ENCODE results near the gene ZNF629.

DNA sequence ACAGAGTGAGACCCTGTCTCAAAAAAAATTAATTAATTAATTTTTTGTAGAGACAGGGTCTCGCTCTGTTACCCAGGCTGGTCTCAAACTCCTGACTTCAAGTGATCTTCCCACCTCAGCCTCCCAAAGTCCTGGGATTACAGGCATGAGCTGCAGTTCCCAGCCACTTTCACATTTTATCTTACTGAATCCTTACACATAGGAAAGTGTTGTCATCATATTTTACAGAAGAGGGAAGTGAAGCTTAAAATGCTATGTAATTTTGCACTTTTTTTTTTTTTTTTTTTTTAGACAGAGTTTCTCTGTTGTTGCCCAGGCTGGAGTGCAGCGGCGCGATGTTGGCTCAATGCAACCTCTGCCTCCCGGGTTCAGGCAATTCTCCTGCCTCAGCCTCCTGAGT lies 21.1 kb upstream of the ZNF629 start:
- TF ChIP-seq, protein P1, sequence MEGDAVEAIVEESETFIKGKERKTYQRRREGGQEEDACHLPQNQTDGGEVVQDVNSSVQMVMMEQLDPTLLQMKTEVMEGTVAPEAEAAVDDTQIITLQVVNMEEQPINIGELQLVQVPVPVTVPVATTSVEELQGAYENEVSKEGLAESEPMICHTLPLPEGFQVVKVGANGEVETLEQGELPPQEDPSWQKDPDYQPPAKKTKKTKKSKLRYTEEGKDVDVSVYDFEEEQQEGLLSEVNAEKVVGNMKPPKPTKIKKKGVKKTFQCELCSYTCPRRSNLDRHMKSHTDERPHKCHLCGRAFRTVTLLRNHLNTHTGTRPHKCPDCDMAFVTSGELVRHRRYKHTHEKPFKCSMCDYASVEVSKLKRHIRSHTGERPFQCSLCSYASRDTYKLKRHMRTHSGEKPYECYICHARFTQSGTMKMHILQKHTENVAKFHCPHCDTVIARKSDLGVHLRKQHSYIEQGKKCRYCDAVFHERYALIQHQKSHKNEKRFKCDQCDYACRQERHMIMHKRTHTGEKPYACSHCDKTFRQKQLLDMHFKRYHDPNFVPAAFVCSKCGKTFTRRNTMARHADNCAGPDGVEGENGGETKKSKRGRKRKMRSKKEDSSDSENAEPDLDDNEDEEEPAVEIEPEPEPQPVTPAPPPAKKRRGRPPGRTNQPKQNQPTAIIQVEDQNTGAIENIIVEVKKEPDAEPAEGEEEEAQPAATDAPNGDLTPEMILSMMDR (conservative IDR thresholded peaks at IDR 0.05; ENCODE audit: low read depth in 2 of 2) = no peak
- no peak for TF ChIP-seq EZH2phosphoT487 (IDR thresholded peaks at IDR 0.05; ENCODE audit: unreplicated experiment)
- TF ChIP-seq EZH2 (IDR thresholded peaks at IDR 0.05; ENCODE audit: low read depth, unreplicated experiment) = no peak
- TF ChIP-seq, protein P2, sequence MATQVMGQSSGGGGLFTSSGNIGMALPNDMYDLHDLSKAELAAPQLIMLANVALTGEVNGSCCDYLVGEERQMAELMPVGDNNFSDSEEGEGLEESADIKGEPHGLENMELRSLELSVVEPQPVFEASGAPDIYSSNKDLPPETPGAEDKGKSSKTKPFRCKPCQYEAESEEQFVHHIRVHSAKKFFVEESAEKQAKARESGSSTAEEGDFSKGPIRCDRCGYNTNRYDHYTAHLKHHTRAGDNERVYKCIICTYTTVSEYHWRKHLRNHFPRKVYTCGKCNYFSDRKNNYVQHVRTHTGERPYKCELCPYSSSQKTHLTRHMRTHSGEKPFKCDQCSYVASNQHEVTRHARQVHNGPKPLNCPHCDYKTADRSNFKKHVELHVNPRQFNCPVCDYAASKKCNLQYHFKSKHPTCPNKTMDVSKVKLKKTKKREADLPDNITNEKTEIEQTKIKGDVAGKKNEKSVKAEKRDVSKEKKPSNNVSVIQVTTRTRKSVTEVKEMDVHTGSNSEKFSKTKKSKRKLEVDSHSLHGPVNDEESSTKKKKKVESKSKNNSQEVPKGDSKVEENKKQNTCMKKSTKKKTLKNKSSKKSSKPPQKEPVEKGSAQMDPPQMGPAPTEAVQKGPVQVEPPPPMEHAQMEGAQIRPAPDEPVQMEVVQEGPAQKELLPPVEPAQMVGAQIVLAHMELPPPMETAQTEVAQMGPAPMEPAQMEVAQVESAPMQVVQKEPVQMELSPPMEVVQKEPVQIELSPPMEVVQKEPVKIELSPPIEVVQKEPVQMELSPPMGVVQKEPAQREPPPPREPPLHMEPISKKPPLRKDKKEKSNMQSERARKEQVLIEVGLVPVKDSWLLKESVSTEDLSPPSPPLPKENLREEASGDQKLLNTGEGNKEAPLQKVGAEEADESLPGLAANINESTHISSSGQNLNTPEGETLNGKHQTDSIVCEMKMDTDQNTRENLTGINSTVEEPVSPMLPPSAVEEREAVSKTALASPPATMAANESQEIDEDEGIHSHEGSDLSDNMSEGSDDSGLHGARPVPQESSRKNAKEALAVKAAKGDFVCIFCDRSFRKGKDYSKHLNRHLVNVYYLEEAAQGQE (IDR thresholded peaks at IDR 0.05; ENCODE audit: unreplicated experiment) = no peak
- TF ChIP-seq POLR2AphosphoS5 (IDR thresholded peaks at IDR 0.05; ENCODE audit: low read depth) = no peak
